Hematopoietic multipotent progenitor cell treated with erythropoietin and hydrocortisone succinate and interleukin-3 and kit ligand, for 4 days (in vitro differentiated cells): ENCODE results near the gene MUSTN1.

Experiments used
- DNase-seq: peaks from one replicate; pipeline ENCODE4 v3.0.0-alpha.2; 2015

The MUSTN1 gene

DNA sequence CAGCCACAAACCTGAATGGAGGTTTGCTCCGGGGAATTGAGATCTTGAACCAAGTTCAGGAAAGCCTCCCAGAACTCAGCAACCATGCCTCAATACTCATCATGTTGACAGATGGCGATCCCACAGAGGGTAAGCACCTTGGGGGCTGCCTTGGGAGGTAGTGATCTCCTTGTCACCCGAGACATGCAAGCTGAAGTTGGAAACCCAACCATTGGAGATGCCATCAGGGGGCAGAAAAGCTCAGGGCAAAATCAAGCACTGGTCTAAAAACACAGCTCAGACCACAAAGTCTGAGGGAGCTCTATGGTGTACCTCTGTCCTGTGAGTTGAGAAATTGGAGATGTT is 51.6 kb downstream of the MUSTN1 start:
- DNase-seq = no peak
